DMS53 treated with DMSO at 0.1 percent for 48 hours (cell line): ENCODE measurements around the gene ACTR3.
"Not testable (repeated sequence)": the region's sequence is repeated elsewhere in the genome, so short reads cannot be mapped to it uniquely, and the experiment has no call there.

Experiments
- DNase-seq: peaks from one replicate; lab custom pipeline; 2025; ENCODE audit not compliant: unreplicated experiment; lab: John Stamatoyannopoulos, UW

ACTR3 gene

DNA sequence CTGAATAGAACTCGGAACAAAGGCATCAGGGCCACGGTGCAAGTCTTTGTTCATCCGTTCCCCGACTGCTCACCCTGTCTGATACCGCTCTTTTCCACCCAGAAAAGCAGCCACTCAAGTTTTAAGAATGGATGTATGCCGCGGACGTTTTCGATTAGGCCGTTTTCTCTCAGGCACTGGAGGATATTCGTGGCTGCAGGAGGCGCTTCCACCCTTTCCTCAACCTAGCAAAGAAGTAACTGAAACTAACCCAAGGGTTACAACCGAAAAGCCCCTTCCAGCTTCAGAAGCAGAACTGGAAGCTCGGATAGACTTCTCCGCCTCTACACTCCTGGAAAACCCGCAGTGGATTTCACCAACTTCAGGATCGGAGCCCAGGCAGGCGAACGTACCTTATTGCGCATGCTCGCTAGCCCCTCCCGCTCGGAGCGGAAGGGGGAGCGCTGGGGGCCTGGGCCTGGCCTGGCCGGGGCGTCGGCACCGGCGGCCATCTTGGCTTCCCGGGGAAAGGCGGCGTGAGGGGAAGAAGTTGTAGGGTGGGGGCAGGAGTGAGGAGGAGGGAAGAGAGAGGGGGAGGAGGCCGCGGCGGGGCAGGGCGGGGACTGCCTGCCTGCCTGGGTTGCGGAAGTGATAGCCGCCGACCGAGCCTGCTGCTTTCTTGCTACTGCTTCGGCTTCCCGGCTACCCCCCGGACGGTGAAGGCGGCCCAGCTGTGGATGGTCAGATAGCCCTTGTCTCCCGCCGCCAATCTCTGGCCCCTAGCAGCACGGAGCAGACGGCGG, at the start of gene ACTR3:
Gene ACTR3, plus strand, starts transcription at position 619 of the 782 bp plus-strand sequence. CDS start 191 bp downstream, outside the sequence.
- DNase-seq: peak; percentile 98

DNA sequence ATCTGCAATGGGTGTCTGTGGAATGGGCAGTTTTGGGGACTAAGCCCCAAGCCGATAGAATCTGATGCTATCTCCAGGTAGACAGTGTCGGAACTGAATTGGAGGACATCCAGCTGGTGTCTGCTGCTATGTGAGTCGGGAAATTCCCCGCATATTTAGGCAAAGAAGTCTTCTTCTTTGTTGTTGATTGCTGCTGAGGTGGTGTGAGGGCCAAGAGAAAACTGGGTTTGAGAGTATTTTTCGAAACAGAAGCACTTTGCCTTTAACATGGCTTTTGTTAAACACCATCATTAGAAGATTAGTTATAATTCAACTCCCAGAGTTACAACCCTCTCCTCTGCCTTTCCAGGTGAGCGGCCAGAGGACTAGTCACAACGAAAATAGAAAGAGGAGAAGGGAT, 49.4 kb upstream of the ACTR3 start:
- DNase-seq: no peak

DNA sequence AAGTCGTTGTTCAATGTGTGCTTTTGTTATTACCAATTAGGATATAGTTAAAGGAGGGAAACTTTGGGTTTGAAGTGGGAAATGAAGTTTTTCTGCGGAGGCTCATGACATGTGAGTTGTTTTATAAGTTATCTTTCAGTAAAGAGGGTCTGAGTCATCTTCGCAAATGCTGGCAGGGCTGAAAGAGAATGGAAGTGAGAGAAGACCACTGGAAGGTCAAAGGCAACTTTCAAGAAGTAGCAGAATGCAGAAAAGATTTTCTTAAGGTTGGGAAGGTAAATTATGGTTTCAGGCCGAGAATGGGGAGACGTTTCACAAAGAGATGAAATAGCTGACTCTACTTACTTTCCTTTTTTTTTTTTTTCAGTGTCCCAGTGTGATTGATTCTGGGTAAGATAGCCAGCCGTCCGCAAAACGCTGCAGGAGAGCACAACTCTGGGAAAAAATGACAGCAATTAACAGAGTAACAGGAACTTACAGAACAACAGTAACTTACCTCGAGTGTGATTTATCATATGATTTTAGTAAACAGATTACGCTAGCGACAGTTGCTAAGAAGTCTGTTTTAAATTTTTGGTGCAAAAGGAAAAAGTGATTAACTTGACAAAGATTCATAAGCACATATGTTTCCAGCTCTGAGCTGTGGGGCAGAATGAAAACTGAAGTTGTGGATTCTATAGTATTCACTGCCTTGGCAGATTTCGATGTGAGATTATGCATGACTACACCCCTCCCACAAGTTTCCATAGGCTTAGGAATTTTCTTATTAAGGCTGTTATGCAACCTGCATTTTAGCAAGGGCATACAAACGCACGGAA, 46.8 kb upstream of the ACTR3 start:
- no peak for DNase-seq

DNA sequence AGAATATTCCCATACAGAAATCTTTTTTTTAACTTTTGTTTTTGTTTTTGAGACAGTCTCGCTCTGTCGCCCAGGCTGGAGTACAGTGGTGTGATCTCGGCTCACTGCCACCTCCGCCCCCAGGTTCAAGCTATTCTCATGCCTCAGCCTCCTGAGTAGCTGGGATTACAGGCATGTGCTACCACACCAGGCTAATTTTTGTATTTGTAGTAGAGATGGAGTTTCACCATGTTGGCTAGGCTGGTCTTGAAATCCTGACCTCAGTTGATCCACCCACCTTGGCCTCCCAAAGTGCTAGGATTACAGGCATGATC, 46.2 kb upstream of the ACTR3 start:
- DNase-seq: not testable (repeated sequence)

GRCh38 chr2:113845261-113845660, 44.6 kb upstream of the ACTR3 start:
- no peak for DNase-seq

DNA sequence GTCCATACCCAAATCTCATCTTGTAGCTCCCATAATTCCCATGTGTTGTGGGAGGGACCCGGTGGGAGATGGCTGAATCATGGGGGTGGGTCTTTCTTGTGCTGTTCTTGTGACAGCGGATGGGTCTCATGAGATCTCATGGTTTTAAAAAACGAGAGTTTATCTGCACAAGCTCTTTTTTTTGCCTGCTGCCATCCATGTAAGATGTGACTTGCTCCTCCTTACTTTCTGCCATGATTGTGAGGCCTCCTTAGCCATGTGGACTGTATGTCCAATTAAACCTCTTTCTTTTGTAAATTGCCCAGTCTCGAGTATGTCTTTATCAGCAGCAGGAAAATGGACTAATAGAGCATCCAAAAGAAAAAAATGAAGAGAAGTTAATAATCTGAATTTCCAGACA, 44.1 kb upstream of the ACTR3 start:
- not testable (repeated sequence) for DNase-seq

GRCh38 chr2:113846429-113846828, 43.5 kb upstream of the ACTR3 start:
- DNase-seq: no peak

DNA sequence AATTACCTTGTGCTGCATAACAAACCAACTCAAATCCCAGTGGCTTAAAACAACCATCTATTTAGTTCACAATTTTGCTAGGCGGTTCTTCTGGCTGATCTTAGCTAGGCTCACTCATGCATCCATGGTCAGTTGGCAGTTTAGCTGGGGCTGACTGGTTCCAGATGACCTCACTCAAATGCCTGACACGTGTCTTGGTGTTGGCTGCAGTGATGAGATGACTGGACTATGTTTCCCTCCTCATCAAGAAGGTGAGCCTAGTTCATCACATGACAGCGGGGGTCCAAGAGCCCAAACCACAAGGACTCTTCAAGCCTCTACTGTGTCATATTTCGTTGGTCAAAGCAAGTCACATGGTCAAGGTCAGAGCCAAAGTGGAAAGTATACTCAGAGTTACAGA, 42.7 kb upstream of the ACTR3 start:
- no peak for DNase-seq

GRCh38 chr2:113848758-113849415, 41.0 kb upstream of the ACTR3 start:
- no peak for DNase-seq

GRCh38 chr2:113850687-113851086, 39.2 kb upstream of the ACTR3 start:
- no peak for DNase-seq

- DNase-seq: no peak
Observed at GRCh38 chr2:113851640-113852039, 38.2 kb upstream of the ACTR3 start.

- no peak for DNase-seq
Observed at GRCh38 chr2:113854208-113854607, 35.7 kb upstream of the ACTR3 start.

- DNase-seq: no peak
Observed at GRCh38 chr2:113854970-113855740, 34.7 kb upstream of the ACTR3 start.

- no peak for DNase-seq
Observed at GRCh38 chr2:113857464-113857863, 32.4 kb upstream of the ACTR3 start.

DNA sequence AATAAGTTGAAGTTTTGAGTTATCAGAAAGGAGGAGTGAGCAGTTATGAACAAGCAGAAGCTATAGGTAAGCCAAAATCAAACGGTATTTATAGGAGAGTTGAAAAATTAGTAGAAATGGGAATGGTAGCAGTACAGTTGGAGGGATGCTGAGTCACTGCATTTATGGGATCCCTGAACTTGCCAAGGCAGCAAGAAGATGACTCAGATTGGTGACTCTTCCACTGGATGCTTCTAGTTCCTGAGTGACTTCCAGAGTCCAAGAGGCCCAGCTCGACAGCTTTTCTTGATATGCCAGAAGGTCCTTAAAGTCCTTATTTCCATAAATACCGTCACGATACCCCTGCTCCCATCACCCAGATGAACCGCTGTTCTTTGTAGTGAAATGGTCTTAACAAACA, 31.1 kb upstream of the ACTR3 start:
- DNase-seq: peak; percentile 20

DNA sequence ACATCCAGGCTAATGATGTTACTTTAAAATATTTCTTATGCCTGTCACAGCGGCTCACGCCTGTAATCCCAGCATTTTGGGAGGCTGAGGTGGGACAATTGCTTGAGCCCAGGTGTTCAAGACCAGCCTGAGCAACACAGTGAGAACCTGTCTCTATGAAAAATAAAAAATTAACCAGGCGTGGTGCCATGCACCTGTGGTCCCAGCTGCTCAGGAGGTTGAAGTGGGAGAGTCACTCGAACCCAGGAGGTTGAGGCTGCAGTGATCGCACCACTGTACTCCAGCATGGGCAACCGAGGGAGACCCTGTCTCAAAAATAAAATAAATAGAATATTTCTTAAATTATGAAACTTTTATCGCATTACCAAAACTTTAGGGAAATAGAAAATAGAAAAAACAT, 28.1 kb upstream of the ACTR3 start:
- DNase-seq: no peak

- no peak for DNase-seq
Observed at GRCh38 chr2:113863144-113863543, 26.7 kb upstream of the ACTR3 start.

- no peak for DNase-seq
Observed at GRCh38 chr2:113867571-113867970, 22.3 kb upstream of the ACTR3 start.

- no peak for DNase-seq
Observed at GRCh38 chr2:113869253-113869652, 20.6 kb upstream of the ACTR3 start.

- no peak for DNase-seq
Observed at GRCh38 chr2:113872201-113872600, 17.7 kb upstream of the ACTR3 start.

DNA sequence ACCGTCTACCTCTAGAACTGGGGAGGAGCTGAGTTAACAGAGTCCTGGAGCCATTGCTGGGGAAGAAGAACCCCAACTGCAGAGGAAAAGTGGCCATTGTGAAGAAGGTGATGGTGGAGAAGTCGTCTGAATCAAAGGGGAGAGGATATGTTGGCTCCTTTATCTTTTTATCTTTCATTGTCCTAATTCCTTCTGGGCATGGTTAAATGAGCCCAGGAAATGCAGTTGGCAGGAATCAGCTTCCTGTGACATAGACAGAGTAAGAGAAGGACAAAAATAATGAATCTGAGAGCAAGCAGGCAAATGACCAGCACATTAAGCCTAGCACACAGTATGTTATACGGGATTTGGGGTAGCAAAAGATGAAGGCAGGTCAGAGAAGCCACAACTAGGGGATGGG, 16.0 kb upstream of the ACTR3 start:
- DNase-seq: no peak
